HG03280 (cell line): ENCODE data around the gene ABCG2.
"Not testable (repeated sequence)": the region's sequence is repeated elsewhere in the genome, so short reads cannot be mapped to it uniquely, and the experiment has no call there.

Experiments used
- ATAC-seq: cut with Tn5 transposase; IDR thresholded peaks from one replicate; pipeline ENCODE4 v1.9.1; 2021; ENCODE audit warnings: mild to moderate bottlenecking, moderate library complexity; ENCODE audit not compliant: unreplicated experiment

ABCG2 gene

GRCh38 chr4:88169298-88169697, 10.9 kb upstream of the ABCG2 start:
- no peak for ATAC-seq

GRCh38 chr4:88166608-88167007, 8.2 kb upstream of the ABCG2 start:
- ATAC-seq, result no peak

GRCh38 chr4:88163336-88163735, 4.9 kb upstream of the ABCG2 start:
- no peak for ATAC-seq

GRCh38 chr4:88162626-88163025, 4.2 kb upstream of the ABCG2 start:
- ATAC-seq, result no peak

- ATAC-seq, result no peak
Observed at GRCh38 chr4:88159229-88159725, 838 bp upstream of the ABCG2 start.

- peak; percentile 29 for ATAC-seq
Observed at GRCh38 chr4:88158038-88158488, 376 bp downstream of the ABCG2 start.

- not testable (repeated sequence) for ATAC-seq
Observed at GRCh38 chr4:88152331-88152730, 6.1 kb downstream of the ABCG2 start.

- ATAC-seq, result no peak
Observed at GRCh38 chr4:88148560-88148959, 9.9 kb downstream of the ABCG2 start.

- ATAC-seq, result no peak
Observed at GRCh38 chr4:88147799-88148217, 10.6 kb downstream of the ABCG2 start.

GRCh38 chr4:88146891-88147290, 11.5 kb downstream of the ABCG2 start:
- no peak for ATAC-seq

- ATAC-seq, result no peak
Observed at GRCh38 chr4:88144866-88145300, 13.6 kb downstream of the ABCG2 start.

GRCh38 chr4:88144048-88144447, 14.4 kb downstream of the ABCG2 start:
- no peak for ATAC-seq

GRCh38 chr4:88143504-88143903, 14.9 kb downstream of the ABCG2 start:
- no peak for ATAC-seq

GRCh38 chr4:88138561-88138960, 19.9 kb downstream of the ABCG2 start:
- no peak for ATAC-seq

- no peak for ATAC-seq
Observed at GRCh38 chr4:88137112-88137511, 21.3 kb downstream of the ABCG2 start.

GRCh38 chr4:88136249-88136648, 22.2 kb downstream of the ABCG2 start:
- ATAC-seq, result no peak

- ATAC-seq, result no peak
Observed at GRCh38 chr4:88135356-88135663, 23.1 kb downstream of the ABCG2 start.

- no peak for ATAC-seq
Observed at GRCh38 chr4:88134536-88135355, 23.7 kb downstream of the ABCG2 start.

- no peak for ATAC-seq
Observed at GRCh38 chr4:88134111-88134510, 24.3 kb downstream of the ABCG2 start.

- no peak for ATAC-seq
Observed at GRCh38 chr4:88130544-88131305, 27.7 kb downstream of the ABCG2 start.

- no peak for ATAC-seq
Observed at GRCh38 chr4:88130003-88130402, 28.4 kb downstream of the ABCG2 start.

GRCh38 chr4:88122260-88122659, 36.2 kb downstream of the ABCG2 start:
- not testable (repeated sequence) for ATAC-seq
